ENCODE measurements around the gene SMIM10. TPM values are rescaled to one million over a fixed set of nuclear protein-coding genes. Genes with fewer than 3 reads are reported as not detected.

Gene SMIM10
- total RNA-seq, 1 experiment from 2014 or later, result not detected

DNA sequence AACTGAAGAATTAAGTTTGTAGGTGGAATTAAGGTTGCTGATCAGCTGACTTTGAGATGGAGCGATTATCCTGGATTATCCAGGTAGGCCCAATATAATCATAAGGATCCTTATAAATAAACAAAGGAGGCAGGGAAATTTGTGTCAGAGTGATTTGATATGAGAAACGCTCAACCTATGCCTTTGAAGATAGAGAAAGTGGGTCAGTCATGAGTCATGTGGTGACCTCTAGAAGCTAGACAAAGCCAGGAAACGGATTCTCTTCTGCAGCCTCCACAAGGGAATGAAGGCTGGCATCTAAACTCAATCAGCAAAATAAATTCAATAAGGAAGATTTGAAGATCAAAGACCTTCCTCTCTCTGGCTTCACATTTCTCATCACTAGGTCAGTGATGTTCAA lies 41.5 kb upstream of the SMIM10 start:
- ChIA-PET CTCF (no interaction called here), RAD21 (ENCODE audit: low non-redundant PET in 1 of 2, low total read pairs in 2 of 2, uncharacterized antibody in 2 of 2, unreplicated experiment in 2 of 2) (no interaction called here), POLR2A (no interaction called here)
- TF ChIP-seq ZNF274 (IDR thresholded peaks at IDR 0.05; ENCODE audit: low read depth, low read length), result no peak
- TF ChIP-seq, protein P1, sequence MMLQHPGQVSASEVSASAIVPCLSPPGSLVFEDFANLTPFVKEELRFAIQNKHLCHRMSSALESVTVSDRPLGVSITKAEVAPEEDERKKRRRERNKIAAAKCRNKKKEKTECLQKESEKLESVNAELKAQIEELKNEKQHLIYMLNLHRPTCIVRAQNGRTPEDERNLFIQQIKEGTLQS (IDR thresholded peaks at IDR 0.05), result no peak
- peak; percentile 71 for TF ChIP-seq TCF7L2 (IDR thresholded peaks at IDR 0.05; ENCODE audit: borderline replicate concordance, extremely low read depth, insufficient read depth, insufficient read length)
- peak; percentile 58; the same call in 1 of the 2 replicates for TF ChIP-seq FOSL1 (IDR thresholded peaks at IDR 0.05; ENCODE audit: low read depth)
- TF ChIP-seq POLR2AphosphoS5 (IDR thresholded peaks at IDR 0.05; ENCODE audit: low read depth, low read length), result no peak
- TF ChIP-seq CBX3 (IDR thresholded peaks at IDR 0.05; ENCODE audit: low read depth), result 0 out of 2 replicates have a peak, but pooled peaks have one; percentile 4
- TF ChIP-seq SRF (IDR thresholded peaks at IDR 0.05; ENCODE audit: low read depth), result no peak
- TF ChIP-seq YY1 (IDR thresholded peaks at IDR 0.05; ENCODE audit: extremely low read depth, insufficient replicate concordance, low read depth, low read length), result no peak
- peak overlapping the region; percentile 25; the same call in 1 of the 2 replicates for H3K9ac ChIP-seq (ENCODE audit: low read length)
- intact Hi-C loops (cut with micrococcal nuclease), result no loop called here
- DNase-seq (ENCODE audit: low read depth, low spot score) (peak; percentile 62), ATAC-seq (peak; percentile 68)
- H3K27ac ChIP-seq (ENCODE audit: low read depth, low read length), result peak overlapping the region; percentile 89
- H3K9me2 ChIP-seq (ENCODE audit: insufficient read depth), result no peaks in the 10 kb centered on the region
- 0 out of 4 replicates have a peak overlapping the region, but pooled peaks of 1 of the 2 experiments have one; percentile 20 for H3K4me3 ChIP-seq (replicated peaks in 1 of 2; ENCODE audit: low read depth in 1 of 2, low read length in 2 of 2)
- H2AFZ ChIP-seq (ENCODE audit: low read depth, low read length, poor library complexity, severe bottlenecking), result no peak overlapping the region
- H3K9me3 ChIP-seq (ENCODE audit: control insufficient read depth in 1 of 2, insufficient read depth in 1 of 2, low read depth in 1 of 2, low read length in 2 of 2), result no peaks in the 10 kb centered on the region
- H3K79me2 ChIP-seq (ENCODE audit: insufficient read depth, low read length), result no peaks in the 10 kb centered on the region
- H3K27me3 ChIP-seq (ENCODE audit: insufficient read depth, low read length), result no peaks in the 10 kb centered on the region
- peaks cover 34 to 38% of the 10 kb centered on the region in 2 experiments for H3K4me1 ChIP-seq (ENCODE audit: control insufficient read depth in 1 of 2, insufficient read depth in 2 of 2, low read length in 2 of 2)
- H3K36me3 ChIP-seq (ENCODE audit: control insufficient read depth in 1 of 2, insufficient read depth in 2 of 2, low read length in 2 of 2), result no peaks in the 10 kb centered on the region
- H4K20me1 ChIP-seq (ENCODE audit: insufficient read depth), result no peaks in the 10 kb centered on the region
- no TSS peak for BruUV-seq (replicated peaks)
- peak overlapping the region; percentile 63 for H3K4me2 ChIP-seq (ENCODE audit: low read length)

DNA sequence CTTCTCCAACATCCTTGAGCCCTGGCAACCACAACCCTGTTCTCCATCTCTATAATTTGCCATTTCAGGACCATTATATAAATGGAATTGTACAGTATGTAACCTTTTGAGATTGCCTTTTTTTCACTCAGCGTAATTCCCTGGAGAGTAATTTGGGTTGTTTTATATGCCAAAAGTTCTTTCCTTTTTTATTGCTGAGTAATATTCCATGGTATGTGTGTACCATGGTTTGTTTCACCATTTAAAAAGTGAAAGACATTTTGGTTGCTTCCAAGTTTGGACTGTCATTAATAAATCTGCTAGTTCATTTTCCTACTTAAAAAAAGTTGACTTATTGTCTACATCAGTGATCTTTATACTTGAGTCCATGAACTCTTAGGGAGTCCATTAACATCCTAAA lies 33.0 kb upstream of the SMIM10 start:
- RAD21 ChIA-PET (ENCODE audit: low non-redundant PET in 1 of 2, low total read pairs in 2 of 2, uncharacterized antibody in 2 of 2, unreplicated experiment in 2 of 2), result no interaction called here
- ATAC-seq (no peak), DNase-seq (ENCODE audit: low read depth, low spot score) (no peak)
- H3K9me3 ChIP-seq (ENCODE audit: control insufficient read depth in 1 of 2, insufficient read depth in 1 of 2, low read depth in 1 of 2, low read length in 2 of 2), result no peaks in the 10 kb centered on the region
- POLR2A ChIA-PET, result no interaction called here
- H2AFZ ChIP-seq (ENCODE audit: low read depth, low read length, poor library complexity, severe bottlenecking), result no peak overlapping the region
- H4K20me1 ChIP-seq (ENCODE audit: insufficient read depth), result no peaks in the 10 kb centered on the region
- no TSS peak for BruUV-seq (replicated peaks)
- H3K9me2 ChIP-seq (ENCODE audit: insufficient read depth), result no peaks in the 10 kb centered on the region
- no peaks in the 10 kb centered on the region for H3K79me2 ChIP-seq (ENCODE audit: insufficient read depth, low read length)
- CTCF ChIA-PET, result no interaction called here
- H3K4me2 ChIP-seq (ENCODE audit: low read length), result no peak overlapping the region
- no peaks in the 10 kb centered on the region for H3K36me3 ChIP-seq (ENCODE audit: control insufficient read depth in 1 of 2, insufficient read depth in 2 of 2, low read length in 2 of 2)
- H3K27ac ChIP-seq (ENCODE audit: low read depth, low read length), result no peak overlapping the region
- intact Hi-C loops (cut with micrococcal nuclease), result no loop called here
- no peak overlapping the region for H3K9ac ChIP-seq (ENCODE audit: low read length)
- H3K4me1 ChIP-seq (ENCODE audit: control insufficient read depth in 1 of 2, insufficient read depth in 2 of 2, low read length in 2 of 2), result no peaks in the 10 kb centered on the region
- H3K27me3 ChIP-seq (ENCODE audit: insufficient read depth, low read length), result no peaks in the 10 kb centered on the region
- no peak for TF ChIP-seq EZH2 (IDR thresholded peaks at IDR 0.05)
- TF ChIP-seq CBX3 (IDR thresholded peaks at IDR 0.05; ENCODE audit: low read depth), result no peak
- no peak for TF ChIP-seq SRF (IDR thresholded peaks at IDR 0.05; ENCODE audit: low read depth)
- TF ChIP-seq TCF7L2 (IDR thresholded peaks at IDR 0.05; ENCODE audit: borderline replicate concordance, extremely low read depth, insufficient read depth, insufficient read length), result no peak
- TF ChIP-seq EZH2phosphoT487 (IDR thresholded peaks at IDR 0.05; ENCODE audit: borderline replicate concordance), result no peak
- TF ChIP-seq JUND (IDR thresholded peaks at IDR 0.05), result no peak
- TF ChIP-seq POLR2AphosphoS5 (IDR thresholded peaks at IDR 0.05; ENCODE audit: low read depth, low read length), result no peak
- no peak for TF ChIP-seq EGR1 (IDR thresholded peaks at IDR 0.05; ENCODE audit: low read depth)
- TF ChIP-seq POLR2A (IDR thresholded peaks at IDR 0.05; ENCODE audit: borderline replicate concordance, extremely low read depth, insufficient read depth, insufficient read length), result no peak
- TF ChIP-seq, protein P2, sequence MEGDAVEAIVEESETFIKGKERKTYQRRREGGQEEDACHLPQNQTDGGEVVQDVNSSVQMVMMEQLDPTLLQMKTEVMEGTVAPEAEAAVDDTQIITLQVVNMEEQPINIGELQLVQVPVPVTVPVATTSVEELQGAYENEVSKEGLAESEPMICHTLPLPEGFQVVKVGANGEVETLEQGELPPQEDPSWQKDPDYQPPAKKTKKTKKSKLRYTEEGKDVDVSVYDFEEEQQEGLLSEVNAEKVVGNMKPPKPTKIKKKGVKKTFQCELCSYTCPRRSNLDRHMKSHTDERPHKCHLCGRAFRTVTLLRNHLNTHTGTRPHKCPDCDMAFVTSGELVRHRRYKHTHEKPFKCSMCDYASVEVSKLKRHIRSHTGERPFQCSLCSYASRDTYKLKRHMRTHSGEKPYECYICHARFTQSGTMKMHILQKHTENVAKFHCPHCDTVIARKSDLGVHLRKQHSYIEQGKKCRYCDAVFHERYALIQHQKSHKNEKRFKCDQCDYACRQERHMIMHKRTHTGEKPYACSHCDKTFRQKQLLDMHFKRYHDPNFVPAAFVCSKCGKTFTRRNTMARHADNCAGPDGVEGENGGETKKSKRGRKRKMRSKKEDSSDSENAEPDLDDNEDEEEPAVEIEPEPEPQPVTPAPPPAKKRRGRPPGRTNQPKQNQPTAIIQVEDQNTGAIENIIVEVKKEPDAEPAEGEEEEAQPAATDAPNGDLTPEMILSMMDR (IDR thresholded peaks at IDR 0.05 in 2 of 3, conservative IDR thresholded peaks at IDR 0.05 in 1 of 3; ENCODE audit: borderline replicate concordance in 1 of 3, insufficient read depth in 1 of 3, low read depth in 2 of 3, low read length in 2 of 3), result no peak
- TF ChIP-seq SIN3A (IDR thresholded peaks at IDR 0.05; ENCODE audit: low read depth), result no peak
- TF ChIP-seq SP1 (IDR thresholded peaks at IDR 0.05; ENCODE audit: low read depth), result no peak
- TF ChIP-seq ELF1 (IDR thresholded peaks at IDR 0.05; ENCODE audit: borderline replicate concordance, low read depth), result no peak
- TF ChIP-seq, protein P1 (IDR thresholded peaks at IDR 0.05), result no peak
- H3K4me3 ChIP-seq (replicated peaks in 1 of 2; ENCODE audit: low read depth in 1 of 2, low read length in 2 of 2), result no peak overlapping the region
